ENCODE data around the gene ZBTB25.

Gene ZBTB25

GRCh38 chr14:64475585-64476273, 27.9 kb downstream of the ZBTB25 start:
- no peaks in the 10 kb centered on the region for H3K27me3 ChIP-seq (ENCODE audit: insufficient read depth, low read length)
- no peaks in the 10 kb centered on the region for H3K79me2 ChIP-seq (ENCODE audit: control insufficient read depth, insufficient read depth, low read length, unreplicated experiment)
- no peak overlapping the region for H2AFZ ChIP-seq (ENCODE audit: low read length, unreplicated experiment)
- H3K36me3 ChIP-seq (ENCODE audit: insufficient read depth, low read length): no peaks in the 10 kb centered on the region
- H3K4me1 ChIP-seq (ENCODE audit: control insufficient read depth, insufficient read depth, low read length, unreplicated experiment): no peaks in the 10 kb centered on the region
- no peak overlapping the region for H3K4me3 ChIP-seq (ENCODE audit: low read depth, low read length)
- no peak overlapping the region for H3K27ac ChIP-seq (ENCODE audit: low read depth, low read length)

- no peak overlapping the region for H3K4me3 ChIP-seq (ENCODE audit: low read depth, low read length)
- no peak overlapping the region for H3K27ac ChIP-seq (ENCODE audit: low read depth, low read length)
- H3K79me2 ChIP-seq (ENCODE audit: control insufficient read depth, insufficient read depth, low read length, unreplicated experiment): no peaks in the 10 kb centered on the region
- no peak overlapping the region for H2AFZ ChIP-seq (ENCODE audit: low read length, unreplicated experiment)
- H3K27me3 ChIP-seq (ENCODE audit: insufficient read depth, low read length): no peaks in the 10 kb centered on the region
- no peaks in the 10 kb centered on the region for H3K36me3 ChIP-seq (ENCODE audit: insufficient read depth, low read length)
- no peaks in the 10 kb centered on the region for H3K4me1 ChIP-seq (ENCODE audit: control insufficient read depth, insufficient read depth, low read length, unreplicated experiment)
Observed at GRCh38 chr14:64474698-64475097, 28.9 kb downstream of the ZBTB25 start.

- no peaks in the 10 kb centered on the region for H3K36me3 ChIP-seq (ENCODE audit: insufficient read depth, low read length)
- H3K4me1 ChIP-seq (ENCODE audit: control insufficient read depth, insufficient read depth, low read length, unreplicated experiment): no peaks in the 10 kb centered on the region
Observed at GRCh38 chr14:64474041-64474440, 29.6 kb downstream of the ZBTB25 start.

GRCh38 chr14:64468451-64468850, 35.2 kb downstream of the ZBTB25 start:
- Histone ChIP-seq H3K4me3 (ENCODE audit: low read depth, low read length) (no peak overlapping the region), H2AFZ (ENCODE audit: low read length, unreplicated experiment) (no peak overlapping the region), H3K27ac (ENCODE audit: low read depth, low read length) (no peak overlapping the region), H3K4me1 (ENCODE audit: control insufficient read depth, insufficient read depth, low read length, unreplicated experiment) (peaks cover 6% of the 10 kb centered on the region), H3K27me3 (ENCODE audit: insufficient read depth, low read length) (no peaks in the 10 kb centered on the region), H3K79me2 (ENCODE audit: control insufficient read depth, insufficient read depth, low read length, unreplicated experiment) (no peaks in the 10 kb centered on the region), H3K36me3 (ENCODE audit: insufficient read depth, low read length) (no peaks in the 10 kb centered on the region)

More at GRCh38 chr14:64474041-64474440, 29.6 kb downstream of the ZBTB25 start:
- Histone ChIP-seq H2AFZ (ENCODE audit: low read length, unreplicated experiment) (no peak overlapping the region), H3K27me3 (ENCODE audit: insufficient read depth, low read length) (no peaks in the 10 kb centered on the region), H3K79me2 (ENCODE audit: control insufficient read depth, insufficient read depth, low read length, unreplicated experiment) (no peaks in the 10 kb centered on the region), H3K4me3 (ENCODE audit: low read depth, low read length) (no peak overlapping the region), H3K27ac (ENCODE audit: low read depth, low read length) (no peak overlapping the region)

- Histone ChIP-seq H3K36me3 (ENCODE audit: insufficient read depth, low read length) (no peaks in the 10 kb centered on the region), H3K79me2 (ENCODE audit: control insufficient read depth, insufficient read depth, low read length, unreplicated experiment) (no peaks in the 10 kb centered on the region), H3K27ac (ENCODE audit: low read depth, low read length) (no peak overlapping the region), H3K27me3 (ENCODE audit: insufficient read depth, low read length) (no peaks in the 10 kb centered on the region), H3K4me3 (ENCODE audit: low read depth, low read length) (no peak overlapping the region), H3K4me1 (ENCODE audit: control insufficient read depth, insufficient read depth, low read length, unreplicated experiment) (peaks cover 6% of the 10 kb centered on the region), H2AFZ (ENCODE audit: low read length, unreplicated experiment) (no peak overlapping the region)
Observed at GRCh38 chr14:64467566-64467965, 36.1 kb downstream of the ZBTB25 start.

- no peaks in the 10 kb centered on the region for H3K27me3 ChIP-seq (ENCODE audit: insufficient read depth, low read length)
- no peak overlapping the region for H2AFZ ChIP-seq (ENCODE audit: low read length, unreplicated experiment)
- H3K4me1 ChIP-seq (ENCODE audit: control insufficient read depth, insufficient read depth, low read length, unreplicated experiment): peaks cover 6% of the 10 kb centered on the region
- H3K27ac ChIP-seq (ENCODE audit: low read depth, low read length): no peak overlapping the region
- H3K79me2 ChIP-seq (ENCODE audit: control insufficient read depth, insufficient read depth, low read length, unreplicated experiment): no peaks in the 10 kb centered on the region
- H3K4me3 ChIP-seq (ENCODE audit: low read depth, low read length): no peak overlapping the region
- H3K36me3 ChIP-seq (ENCODE audit: insufficient read depth, low read length): no peaks in the 10 kb centered on the region
Observed at GRCh38 chr14:64467101-64467500, 36.5 kb downstream of the ZBTB25 start.

GRCh38 chr14:64465831-64466554, 37.6 kb downstream of the ZBTB25 start:
- Histone ChIP-seq H2AFZ (ENCODE audit: low read length, unreplicated experiment) (peak overlapping the region; percentile 45), H3K4me1 (ENCODE audit: control insufficient read depth, insufficient read depth, low read length, unreplicated experiment) (peaks cover 6% of the 10 kb centered on the region), H3K36me3 (ENCODE audit: insufficient read depth, low read length) (no peaks in the 10 kb centered on the region), H3K27me3 (ENCODE audit: insufficient read depth, low read length) (no peaks in the 10 kb centered on the region), H3K79me2 (ENCODE audit: control insufficient read depth, insufficient read depth, low read length, unreplicated experiment) (no peaks in the 10 kb centered on the region), H3K27ac (ENCODE audit: low read depth, low read length) (no peak overlapping the region), H3K4me3 (ENCODE audit: low read depth, low read length) (peak overlapping the region; percentile 79)

- Histone ChIP-seq H3K27me3 (ENCODE audit: insufficient read depth, low read length) (no peaks in the 10 kb centered on the region), H3K4me1 (ENCODE audit: control insufficient read depth, insufficient read depth, low read length, unreplicated experiment) (peaks cover 6% of the 10 kb centered on the region), H2AFZ (ENCODE audit: low read length, unreplicated experiment) (peak within 1 kb of the TSS; percentile 60), H3K36me3 (ENCODE audit: insufficient read depth, low read length) (no peaks in the 10 kb centered on the region), H3K79me2 (ENCODE audit: control insufficient read depth, insufficient read depth, low read length, unreplicated experiment) (no peaks in the 10 kb centered on the region), H3K27ac (ENCODE audit: low read depth, low read length) (no peak within 1 kb of the TSS), H3K4me3 (ENCODE audit: low read depth, low read length) (peak within 1 kb of the TSS; percentile 79)
Observed at GRCh38 chr14:64465191-64465822, 38.3 kb downstream of the ZBTB25 start, which contains the start of gene AKAP5. Gene AKAP5, plus strand, starts transcription at chr14:64465499. Its CDS starts 2,896 bp downstream, at chr14:64468395.

- no peaks in the 10 kb centered on the region for H3K27me3 ChIP-seq (ENCODE audit: insufficient read depth, low read length)
- H3K27ac ChIP-seq (ENCODE audit: low read depth, low read length): no peak overlapping the region
- H3K36me3 ChIP-seq (ENCODE audit: insufficient read depth, low read length): no peaks in the 10 kb centered on the region
- peaks cover 6% of the 10 kb centered on the region for H3K4me1 ChIP-seq (ENCODE audit: control insufficient read depth, insufficient read depth, low read length, unreplicated experiment)
- H2AFZ ChIP-seq (ENCODE audit: low read length, unreplicated experiment): peak overlapping the region; percentile 60
- H3K79me2 ChIP-seq (ENCODE audit: control insufficient read depth, insufficient read depth, low read length, unreplicated experiment): no peaks in the 10 kb centered on the region
- peak overlapping the region; percentile 79 for H3K4me3 ChIP-seq (ENCODE audit: low read depth, low read length)
Observed at GRCh38 chr14:64464651-64465050, 39.0 kb downstream of the ZBTB25 start.

- Histone ChIP-seq H2AFZ (ENCODE audit: low read length, unreplicated experiment) (no peak overlapping the region), H3K27ac (ENCODE audit: low read depth, low read length) (no peak overlapping the region), H3K36me3 (ENCODE audit: insufficient read depth, low read length) (peaks cover 6% of the 10 kb centered on the region; the same call in 1 of the 2 replicates), H3K4me3 (ENCODE audit: low read depth, low read length) (no peak overlapping the region), H3K27me3 (ENCODE audit: insufficient read depth, low read length) (no peaks in the 10 kb centered on the region), H3K79me2 (ENCODE audit: control insufficient read depth, insufficient read depth, low read length, unreplicated experiment) (no peaks in the 10 kb centered on the region), H3K4me1 (ENCODE audit: control insufficient read depth, insufficient read depth, low read length, unreplicated experiment) (peaks cover 6% of the 10 kb centered on the region)
Observed at GRCh38 chr14:64463873-64464272, 39.8 kb downstream of the ZBTB25 start.
